ENCODE results near the gene SUPT6H.

SUPT6H gene

DNA sequence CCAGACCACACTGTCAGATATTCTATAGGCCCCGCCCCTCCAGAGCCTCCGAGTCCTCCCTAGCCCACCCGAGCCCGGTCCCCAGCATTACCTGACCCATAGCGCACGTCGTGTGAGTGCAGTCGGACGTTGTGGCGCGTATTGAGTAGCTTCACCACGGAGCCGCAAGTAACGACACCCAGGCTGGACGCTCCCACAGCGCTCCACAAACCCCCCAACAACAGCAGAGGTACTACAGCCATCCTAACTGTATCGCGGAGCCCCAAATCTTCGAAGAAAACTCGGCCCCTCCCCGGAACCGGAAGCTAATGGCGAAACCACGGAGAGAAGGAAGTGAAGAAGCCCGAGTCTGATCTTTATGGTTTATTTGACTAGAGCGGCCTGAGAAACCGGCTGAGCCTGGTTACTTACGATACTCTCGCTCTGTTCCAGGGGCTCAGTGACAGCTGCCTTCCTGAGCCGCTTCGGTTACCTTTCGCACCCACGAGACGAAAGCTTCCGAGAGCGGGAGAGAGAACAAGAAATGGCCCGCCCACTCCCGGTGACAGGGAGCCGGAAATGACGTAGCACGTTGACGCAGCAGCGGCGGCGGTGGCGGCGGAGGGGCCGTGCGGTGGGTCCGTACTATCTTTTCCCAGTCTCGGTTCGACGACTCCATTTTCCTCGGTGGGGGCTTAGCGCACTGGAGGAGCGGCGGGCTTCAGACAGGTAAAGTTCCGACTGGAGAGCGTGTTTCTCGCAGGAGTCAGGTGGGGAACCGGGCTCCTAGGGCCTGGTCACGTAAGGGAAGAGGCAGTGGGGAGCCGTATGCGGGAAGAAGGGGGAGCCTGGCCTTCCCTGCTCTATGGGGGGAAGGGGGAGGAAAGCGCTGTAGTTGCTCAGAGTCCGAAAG, at the start of gene SUPT6H, which contains the start of gene SDF2:
Gene SUPT6H (plus strand): TSS at position 571 of the 892 bp plus-strand sequence. CDS start 11,197 bp downstream, outside the sequence.
Gene SDF2 (minus strand): TSS at position 272 of the 892 bp plus-strand sequence. CDS start 30 bp downstream, at position 242.
- peak within 1 kb of the TSS; percentile 100 for H3K4me3 Mint-ChIP-seq
- ATAC-seq (ENCODE audit: low read depth) (peak; percentile 85), DNase-seq (ENCODE audit: low spot score in 2 of 2) (peak; percentile 90 to 96)
- peak within 1 kb of the TSS; percentile 100 for H3K27ac Mint-ChIP-seq
- H3K27me3 Mint-ChIP-seq: no peaks in the 10 kb centered on the region
- no peaks in the 10 kb centered on the region for H3K9me3 Mint-ChIP-seq
- H3K36me3 Mint-ChIP-seq: peaks cover 16% of the 10 kb centered on the region
- H3K4me1 Mint-ChIP-seq: peaks cover 38% of the 10 kb centered on the region

- ATAC-seq (ENCODE audit: low read depth) (peak; percentile 57), DNase-seq (ENCODE audit: low spot score in 2 of 2) (no peak)
- H3K27me3 Mint-ChIP-seq: no peaks in the 10 kb centered on the region
- H3K27ac Mint-ChIP-seq: peak overlapping the region; percentile 75
- no peak overlapping the region for H3K4me3 Mint-ChIP-seq
- H3K36me3 Mint-ChIP-seq: peaks cover 19% of the 10 kb centered on the region
- H3K4me1 Mint-ChIP-seq: peaks cover 18% of the 10 kb centered on the region
- no peaks in the 10 kb centered on the region for H3K9me3 Mint-ChIP-seq
Measured at GRCh38 chr17:28612531-28612930, 49.5 kb upstream of the SUPT6H start.

DNA sequence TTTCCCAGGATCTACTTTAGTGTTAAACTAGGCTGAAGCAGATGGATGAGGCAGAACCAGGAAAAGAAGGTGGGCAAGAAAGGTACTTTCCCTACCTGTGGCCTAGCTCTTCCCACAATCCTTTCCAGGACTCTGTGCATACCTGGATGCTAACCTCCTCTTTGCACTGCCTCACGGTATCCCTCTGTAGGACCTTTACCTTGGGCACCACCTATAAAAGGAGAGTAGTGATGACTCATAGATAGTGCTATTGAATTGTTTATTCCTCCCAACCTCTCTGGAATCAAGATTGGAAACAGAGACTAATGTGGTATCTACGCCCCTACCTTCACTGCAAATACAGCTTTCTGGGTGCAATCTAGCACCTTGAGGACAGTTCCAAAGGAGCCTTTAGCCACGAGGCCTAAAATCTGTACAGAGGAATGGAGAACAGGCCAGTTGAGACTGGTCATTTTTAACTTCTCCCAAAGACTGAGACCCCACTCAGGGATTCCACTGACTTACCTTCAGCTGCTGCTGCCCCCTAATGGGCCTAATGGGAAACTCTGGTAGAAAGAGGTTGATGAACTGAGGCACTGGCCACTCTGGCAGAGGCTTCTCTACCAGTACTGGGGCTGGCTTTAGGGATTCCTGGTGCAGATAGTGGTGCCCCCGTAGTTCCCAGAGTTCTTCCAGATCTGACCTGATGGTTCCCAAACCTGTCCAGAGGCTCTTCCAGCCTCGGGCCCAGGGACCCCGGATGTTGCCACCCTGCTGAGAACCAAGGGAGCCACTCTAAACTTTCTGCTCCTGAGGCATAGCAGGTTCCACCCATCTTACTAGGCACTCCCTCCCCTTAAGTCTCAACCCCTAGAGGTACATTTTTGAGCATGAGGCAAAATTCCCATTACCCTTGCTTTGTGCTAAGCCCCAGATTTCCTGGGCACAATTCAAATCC, 48.8 kb upstream of the SUPT6H start:
- H3K36me3 Mint-ChIP-seq: peaks cover 19% of the 10 kb centered on the region
- DNase-seq (ENCODE audit: low spot score in 2 of 2) (peak; percentile 18 to 40), ATAC-seq (ENCODE audit: low read depth) (peak; percentile 53)
- H3K9me3 Mint-ChIP-seq: no peaks in the 10 kb centered on the region
- no peaks in the 10 kb centered on the region for H3K27me3 Mint-ChIP-seq
- no peak overlapping the region for H3K27ac Mint-ChIP-seq
- H3K4me3 Mint-ChIP-seq: no peak overlapping the region
- peaks cover 18% of the 10 kb centered on the region for H3K4me1 Mint-ChIP-seq

GRCh38 chr17:28613931-28614381, 48.0 kb upstream of the SUPT6H start, which contains the start of gene RSKR:
Gene RSKR (minus strand): TSS chr17:28614185. CDS start chr17:28614161, 24 bp downstream.
- Mint-ChIP-seq H3K27ac (no peak within 1 kb of the TSS), H3K9me3 (no peaks in the 10 kb centered on the region), H3K27me3 (no peaks in the 10 kb centered on the region), H3K4me3 (no peak within 1 kb of the TSS), H3K4me1 (peaks cover 18% of the 10 kb centered on the region), H3K36me3 (peaks cover 23% of the 10 kb centered on the region)
- DNase-seq (ENCODE audit: low spot score in 2 of 2) (no peak), ATAC-seq (ENCODE audit: low read depth) (no peak)

GRCh38 chr17:28615260-28615940, 46.6 kb upstream of the SUPT6H start:
- Mint-ChIP-seq H3K9me3 (no peaks in the 10 kb centered on the region), H3K36me3 (peaks cover 30% of the 10 kb centered on the region), H3K27ac (peak overlapping the region; percentile 28), H3K4me3 (no peak overlapping the region), H3K27me3 (no peaks in the 10 kb centered on the region), H3K4me1 (peaks cover 18% of the 10 kb centered on the region)
- DNase-seq (ENCODE audit: low spot score in 2 of 2): no peak
- ATAC-seq (ENCODE audit: low read depth): no peak

DNA sequence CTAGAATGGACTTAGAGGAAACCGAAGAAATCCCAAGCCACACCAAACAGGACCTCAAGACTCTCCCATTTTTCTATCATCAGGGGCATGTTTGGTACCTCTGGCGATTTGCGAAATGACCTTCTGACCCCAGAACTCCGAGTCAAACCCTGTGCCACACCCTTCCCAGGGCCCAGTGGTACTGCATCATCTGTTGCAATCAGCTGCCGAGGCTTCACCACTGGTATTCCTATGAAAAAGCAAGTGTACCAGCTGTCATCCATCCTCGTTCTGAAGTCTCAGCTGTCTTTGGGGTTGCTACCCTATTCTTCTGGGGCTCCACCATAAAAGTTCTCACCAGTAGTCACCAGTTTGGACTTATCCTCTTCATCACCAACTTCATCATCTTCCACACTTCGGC, 45.7 kb upstream of the SUPT6H start:
- no peaks in the 10 kb centered on the region for H3K27me3 Mint-ChIP-seq
- H3K4me3 Mint-ChIP-seq: no peak overlapping the region
- DNase-seq (ENCODE audit: low spot score in 2 of 2): no peak
- peaks cover 18% of the 10 kb centered on the region for H3K4me1 Mint-ChIP-seq
- peaks cover 29% of the 10 kb centered on the region for H3K36me3 Mint-ChIP-seq
- no peaks in the 10 kb centered on the region for H3K9me3 Mint-ChIP-seq
- peak overlapping the region; percentile 28 for H3K27ac Mint-ChIP-seq
- ATAC-seq (ENCODE audit: low read depth): no peak

GRCh38 chr17:28618464-28618863, 43.5 kb upstream of the SUPT6H start:
- Mint-ChIP-seq H3K27ac (no peak overlapping the region), H3K36me3 (peaks cover 39% of the 10 kb centered on the region)
- no peak for ATAC-seq (ENCODE audit: low read depth)

DNA sequence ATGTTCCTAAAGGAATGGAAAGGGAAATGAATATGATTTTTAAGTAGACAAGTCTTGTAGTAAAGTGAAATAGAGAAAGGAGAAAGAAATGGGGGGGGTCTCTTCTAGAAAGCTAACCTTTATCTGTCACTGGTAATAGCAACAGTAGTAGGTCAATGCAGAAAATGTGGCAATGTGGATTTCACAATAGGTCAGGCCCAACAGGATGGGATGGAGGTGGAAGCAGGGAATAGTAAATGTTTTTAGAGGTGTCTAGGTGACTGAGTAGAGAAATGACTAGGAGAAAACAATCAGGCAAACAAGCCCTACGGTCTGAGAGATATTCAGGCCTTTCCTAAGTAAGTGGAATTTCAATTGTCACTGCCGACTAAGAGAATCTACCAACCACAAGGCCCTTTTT, 42.0 kb upstream of the SUPT6H start:
- Mint-ChIP-seq H3K27me3 (no peaks in the 10 kb centered on the region), H3K27ac (no peak overlapping the region), H3K4me3 (no peak overlapping the region), H3K36me3 (peaks cover 46% of the 10 kb centered on the region), H3K9me3 (no peaks in the 10 kb centered on the region), H3K4me1 (peaks cover 3% of the 10 kb centered on the region)
- ATAC-seq (ENCODE audit: low read depth) (no peak), DNase-seq (ENCODE audit: low spot score in 2 of 2) (no peak)

More at GRCh38 chr17:28618464-28618863, 43.5 kb upstream of the SUPT6H start:
- no peak for DNase-seq (ENCODE audit: low spot score in 2 of 2)
- no peaks in the 10 kb centered on the region for H3K9me3 Mint-ChIP-seq
- no peak overlapping the region for H3K4me3 Mint-ChIP-seq
- H3K4me1 Mint-ChIP-seq: peaks cover 6% of the 10 kb centered on the region
- no peaks in the 10 kb centered on the region for H3K27me3 Mint-ChIP-seq

DNA sequence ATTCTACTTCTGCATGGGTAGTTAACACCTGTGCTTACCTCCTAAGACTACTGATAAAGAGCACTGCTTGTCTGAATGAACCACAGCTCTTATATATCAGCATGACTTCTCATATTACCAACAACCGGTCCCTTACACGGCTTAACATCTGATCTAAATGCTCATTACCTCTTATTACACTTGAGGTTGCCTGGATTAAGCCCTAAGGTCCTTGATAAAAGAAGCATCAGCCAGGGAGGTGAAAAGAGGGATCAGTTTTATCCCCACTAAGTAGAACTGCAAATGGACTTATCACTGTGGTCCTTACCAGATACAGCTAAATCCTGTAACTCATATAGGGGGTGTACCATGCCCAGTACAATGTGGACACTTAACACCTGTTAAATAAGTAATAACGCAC, 39.8 kb upstream of the SUPT6H start:
- Mint-ChIP-seq H3K4me3 (no peak overlapping the region), H3K36me3 (peaks cover 45% of the 10 kb centered on the region), H3K4me1 (peaks cover 3% of the 10 kb centered on the region), H3K27me3 (no peaks in the 10 kb centered on the region), H3K27ac (peak overlapping the region; percentile 50), H3K9me3 (no peaks in the 10 kb centered on the region)
- ATAC-seq (ENCODE audit: low read depth): no peak
- no peak for DNase-seq (ENCODE audit: low spot score in 2 of 2)

DNA sequence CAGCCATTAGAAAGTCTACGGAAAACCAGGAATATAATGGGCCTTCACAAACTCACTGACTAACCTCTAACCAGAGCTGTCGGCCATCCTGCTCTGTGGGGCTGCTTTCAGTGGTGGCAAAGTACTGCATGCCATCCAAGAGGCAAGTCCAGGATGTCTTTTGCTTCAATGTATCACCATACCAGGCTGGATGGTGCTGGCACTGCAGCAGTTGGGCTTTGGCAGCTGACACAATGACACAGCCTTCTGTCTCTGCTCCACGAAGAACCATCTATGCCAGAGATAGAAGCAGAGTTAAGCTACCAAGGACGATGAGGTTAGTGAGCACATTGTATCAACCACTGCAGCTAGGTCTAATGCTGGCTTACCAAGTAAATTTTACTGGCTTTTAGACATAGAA, 38.3 kb upstream of the SUPT6H start:
- Mint-ChIP-seq H3K4me1 (peaks cover 3% of the 10 kb centered on the region), H3K27ac (no peak overlapping the region), H3K36me3 (peaks cover 46% of the 10 kb centered on the region), H3K4me3 (no peak overlapping the region), H3K9me3 (no peaks in the 10 kb centered on the region), H3K27me3 (no peaks in the 10 kb centered on the region)
- no peak for DNase-seq (ENCODE audit: low spot score in 2 of 2)
- ATAC-seq (ENCODE audit: low read depth): no peak

GRCh38 chr17:28624148-28624547, 37.9 kb upstream of the SUPT6H start:
- Mint-ChIP-seq H3K4me3 (no peak overlapping the region), H3K27ac (no peak overlapping the region), H3K4me1 (peaks cover 3% of the 10 kb centered on the region), H3K27me3 (no peaks in the 10 kb centered on the region), H3K36me3 (peaks cover 43% of the 10 kb centered on the region), H3K9me3 (no peaks in the 10 kb centered on the region)
- ATAC-seq (ENCODE audit: low read depth): no peak
- no peak for DNase-seq (ENCODE audit: low spot score in 2 of 2)

DNA sequence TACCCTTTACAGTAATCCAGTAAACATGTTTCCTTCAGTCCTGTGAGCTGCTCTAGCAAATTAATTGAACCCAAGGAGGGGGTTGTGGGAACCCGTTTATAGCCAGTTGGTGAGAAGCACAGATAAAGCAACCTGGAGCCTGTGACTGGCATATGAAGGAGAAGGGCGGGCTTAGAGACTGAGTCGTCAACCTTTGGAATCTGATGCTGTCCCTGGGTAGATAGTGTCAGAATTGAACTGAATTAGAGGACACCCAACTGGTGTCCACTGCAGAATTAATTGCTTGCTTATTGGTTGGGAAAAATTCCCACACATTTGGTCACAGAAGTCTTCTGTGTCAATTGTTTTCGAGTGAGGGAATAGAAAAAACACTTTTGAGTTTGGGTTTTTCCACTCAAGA, 35.2 kb upstream of the SUPT6H start:
- Mint-ChIP-seq H3K27me3 (no peaks in the 10 kb centered on the region), H3K36me3 (peaks cover 36% of the 10 kb centered on the region), H3K9me3 (no peaks in the 10 kb centered on the region), H3K27ac (no peak overlapping the region), H3K4me3 (no peak overlapping the region), H3K4me1 (peaks cover 3% of the 10 kb centered on the region)
- DNase-seq (ENCODE audit: low spot score in 2 of 2) (no peak), ATAC-seq (ENCODE audit: low read depth) (no peak)

DNA sequence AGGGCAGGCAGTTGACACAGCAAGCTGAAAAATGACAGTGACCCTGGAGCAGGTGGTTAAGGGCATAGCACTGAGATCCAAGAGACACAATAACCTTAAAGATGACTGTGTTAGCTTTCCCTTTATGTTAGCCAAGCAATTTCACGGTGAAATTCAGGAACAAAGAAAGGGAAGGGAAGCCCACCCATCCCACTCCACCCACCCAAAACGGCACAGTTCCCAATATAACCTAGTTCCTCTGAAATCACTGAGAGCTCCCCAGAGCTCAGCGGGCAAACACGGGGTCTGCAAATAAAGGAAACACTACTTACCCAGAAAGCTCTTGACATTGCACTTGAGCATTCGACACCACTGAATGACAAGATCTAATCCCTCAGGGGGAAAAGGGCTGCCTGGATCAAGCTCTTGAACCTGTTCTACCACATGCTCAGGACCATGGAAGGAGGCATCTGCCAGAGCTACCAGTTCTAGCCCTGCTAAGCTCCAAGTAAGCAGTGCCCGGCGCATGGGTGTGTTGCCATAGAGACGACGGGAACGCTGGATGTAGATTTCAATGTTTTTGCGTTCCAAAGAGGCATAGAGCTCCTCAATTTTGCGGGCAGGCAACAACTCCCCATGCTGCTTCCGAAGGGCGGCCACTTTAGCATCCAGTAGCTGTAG, 27.7 kb upstream of the SUPT6H start:
- H3K9me3 Mint-ChIP-seq: no peaks in the 10 kb centered on the region

More for the DNA sequence above, 27.7 kb upstream of the SUPT6H start:
- H3K27me3 Mint-ChIP-seq: no peaks in the 10 kb centered on the region
- H3K4me1 Mint-ChIP-seq: peaks cover 14% of the 10 kb centered on the region
- ATAC-seq (ENCODE audit: low read depth) (no peak), DNase-seq (ENCODE audit: low spot score in 2 of 2) (no peak)
- peaks cover 44% of the 10 kb centered on the region for H3K36me3 Mint-ChIP-seq
- H3K27ac Mint-ChIP-seq: no peak overlapping the region
- no peak overlapping the region for H3K4me3 Mint-ChIP-seq

All from memory B cell (primary cell).